ENCODE measurements around the gene GSTM5.
"Not testable (repeated sequence)": the region's sequence is repeated elsewhere in the genome, so short reads cannot be mapped to it uniquely, and the experiment has no call there.

The GSTM5 gene

DNA sequence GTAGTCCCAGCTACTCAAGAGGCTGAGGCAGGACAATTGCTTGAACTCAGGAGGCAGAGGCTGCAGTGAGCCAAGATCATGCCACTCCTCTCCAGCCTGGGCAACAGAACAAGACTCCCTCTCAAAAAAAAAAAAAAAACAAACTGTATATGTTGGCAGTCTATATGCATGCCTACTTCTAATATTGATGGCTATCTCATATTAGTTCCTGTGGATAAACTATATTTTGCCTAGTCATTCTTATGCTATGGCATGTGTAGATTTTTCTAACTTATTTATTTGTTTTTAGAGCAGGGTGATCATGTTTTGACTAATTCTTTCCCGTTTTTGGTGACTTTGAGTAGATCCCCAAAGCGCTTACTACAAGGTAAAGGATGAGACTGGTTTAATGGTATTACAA, 33.4 kb upstream of the GSTM5 start:
- not testable (repeated sequence) for H3K4me1 ChIP-seq (ENCODE audit: control insufficient read depth, insufficient read depth, low read length, poor library complexity, severe bottlenecking); H3K36me3 ChIP-seq (ENCODE audit: control insufficient read depth, insufficient read depth, low read length); H3K27ac ChIP-seq (ENCODE audit: low read depth, low read length, severe bottlenecking); H3K4me3 ChIP-seq (ENCODE audit: extremely low read depth, insufficient read depth, low read length, poor library complexity, severe bottlenecking); H3K9me3 ChIP-seq (ENCODE audit: control insufficient read depth, low read length)
- WGBS, 2 experiments (ENCODE audit: insufficient coverage in 2 of 2) = no CpG with 5 or more reads among the region's 2 CpGs

GRCh38 chr1:109684777-109685176, 27.3 kb upstream of the GSTM5 start:
- not testable (repeated sequence) for H3K9me3 ChIP-seq (ENCODE audit: control insufficient read depth, low read length); H3K27ac ChIP-seq (ENCODE audit: low read depth, low read length, severe bottlenecking); H3K4me3 ChIP-seq (ENCODE audit: extremely low read depth, insufficient read depth, low read length, poor library complexity, severe bottlenecking); H3K36me3 ChIP-seq (ENCODE audit: control insufficient read depth, insufficient read depth, low read length); H3K4me1 ChIP-seq (ENCODE audit: control insufficient read depth, insufficient read depth, low read length, poor library complexity, severe bottlenecking)
- no CpG with 5 or more reads among the region's 6 CpGs for WGBS, 2 experiments (ENCODE audit: insufficient coverage in 2 of 2)

DNA sequence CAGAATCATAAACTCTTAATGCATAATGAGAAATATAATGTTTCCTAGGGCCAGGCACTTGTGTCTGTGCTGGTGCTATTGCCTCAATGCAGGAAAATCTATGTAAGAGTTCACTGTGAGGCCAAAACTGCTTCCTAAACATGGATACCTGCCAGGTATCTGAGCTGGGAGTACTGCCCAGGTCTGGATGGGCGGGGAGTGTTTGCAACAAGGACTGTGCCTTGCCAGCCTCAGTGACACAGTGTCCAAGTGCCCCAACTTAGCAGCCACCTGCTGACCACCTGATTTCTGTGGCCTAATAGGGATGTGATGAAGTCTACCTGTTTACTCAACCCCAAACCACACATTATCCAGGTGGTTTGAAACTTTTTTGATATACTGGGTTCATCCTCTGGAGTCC, 26.7 kb upstream of the GSTM5 start:
- H3K9me3 ChIP-seq (ENCODE audit: control insufficient read depth, low read length); H3K27ac ChIP-seq (ENCODE audit: low read depth, low read length, severe bottlenecking); H3K4me3 ChIP-seq (ENCODE audit: extremely low read depth, insufficient read depth, low read length, poor library complexity, severe bottlenecking); H3K36me3 ChIP-seq (ENCODE audit: control insufficient read depth, insufficient read depth, low read length); H3K4me1 ChIP-seq (ENCODE audit: control insufficient read depth, insufficient read depth, low read length, poor library complexity, severe bottlenecking): not testable (repeated sequence)
- no CpG with 5 or more reads among the region's 1 CpG for WGBS, 2 experiments (ENCODE audit: insufficient coverage in 2 of 2)

GRCh38 chr1:109685890-109686289, 26.2 kb upstream of the GSTM5 start:
- not testable (repeated sequence) for H3K27ac ChIP-seq (ENCODE audit: low read depth, low read length, severe bottlenecking); H3K4me1 ChIP-seq (ENCODE audit: control insufficient read depth, insufficient read depth, low read length, poor library complexity, severe bottlenecking); H3K36me3 ChIP-seq (ENCODE audit: control insufficient read depth, insufficient read depth, low read length); H3K9me3 ChIP-seq (ENCODE audit: control insufficient read depth, low read length); H3K4me3 ChIP-seq (ENCODE audit: extremely low read depth, insufficient read depth, low read length, poor library complexity, severe bottlenecking)
- no CpG with 5 or more reads among the region's 4 CpGs for WGBS, 2 experiments (ENCODE audit: insufficient coverage in 2 of 2)

- H3K4me3 ChIP-seq (ENCODE audit: extremely low read depth, insufficient read depth, low read length, poor library complexity, severe bottlenecking); H3K9me3 ChIP-seq (ENCODE audit: control insufficient read depth, low read length); H3K4me1 ChIP-seq (ENCODE audit: control insufficient read depth, insufficient read depth, low read length, poor library complexity, severe bottlenecking); H3K36me3 ChIP-seq (ENCODE audit: control insufficient read depth, insufficient read depth, low read length); H3K27ac ChIP-seq (ENCODE audit: low read depth, low read length, severe bottlenecking): not testable (repeated sequence)
- no CpG with 5 or more reads among the region's 11 CpGs for WGBS, 2 experiments (ENCODE audit: insufficient coverage in 2 of 2)
Observed at GRCh38 chr1:109687109-109687508, 24.9 kb upstream of the GSTM5 start.

DNA sequence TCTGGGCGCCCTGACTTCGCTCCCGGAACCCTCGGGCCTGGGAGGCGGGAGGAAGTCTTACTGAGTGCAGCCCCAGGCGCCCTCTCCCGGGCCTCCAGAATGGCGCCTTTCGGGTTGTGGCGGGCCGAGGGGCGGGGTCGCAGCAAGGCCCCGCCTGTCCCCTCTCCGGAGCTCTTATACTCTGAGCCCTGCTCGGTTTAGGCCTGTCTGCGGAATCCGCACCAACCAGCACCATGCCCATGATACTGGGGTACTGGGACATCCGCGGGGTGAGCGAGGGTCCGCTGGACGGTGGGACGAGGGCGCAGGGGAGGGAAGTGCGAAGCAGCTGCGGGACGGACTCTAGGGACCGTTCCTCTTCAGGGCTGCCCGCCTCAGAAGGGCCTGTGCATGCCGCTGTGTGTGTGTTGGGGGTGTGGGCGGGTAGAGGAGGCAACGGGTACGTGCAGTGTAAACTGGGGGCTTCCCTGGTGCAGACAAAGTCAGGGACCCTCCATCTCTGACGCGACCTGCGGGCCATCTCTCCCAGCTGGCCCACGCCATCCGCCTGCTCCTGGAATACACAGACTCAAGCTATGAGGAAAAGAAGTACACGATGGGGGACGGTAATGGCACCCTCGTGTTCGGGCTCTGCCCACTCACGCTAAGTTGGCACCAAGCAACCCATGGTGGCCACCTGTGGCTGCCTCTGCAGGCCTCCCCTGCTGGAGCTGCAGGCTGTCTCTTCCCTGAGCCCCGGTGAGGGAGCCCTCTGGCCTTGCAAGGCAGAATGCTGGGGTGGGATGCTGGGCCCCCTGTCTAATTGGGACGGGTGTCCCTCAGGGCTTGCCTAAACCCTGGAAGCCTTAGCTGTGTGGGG, 24.2 kb upstream of the GSTM5 start, which contains the start of gene GSTM1:
GSTM1 (plus strand) TSS at position 177 of the 859 bp plus-strand sequence; CDS start at position 234, 57 bp downstream.
- Histone ChIP-seq H3K4me1 (ENCODE audit: control insufficient read depth, insufficient read depth, low read length, poor library complexity, severe bottlenecking) (no peaks in the 10 kb centered on the region), H3K36me3 (ENCODE audit: control insufficient read depth, insufficient read depth, low read length) (no peaks in the 10 kb centered on the region), H3K4me3 (ENCODE audit: extremely low read depth, insufficient read depth, low read length, poor library complexity, severe bottlenecking) (no peak within 1 kb of the TSS), H3K9me3 (ENCODE audit: control insufficient read depth, low read length) (no peaks in the 10 kb centered on the region), H3K27ac (ENCODE audit: low read depth, low read length, severe bottlenecking) (no peak within 1 kb of the TSS)
- no CpG with 5 or more reads among the region's 46 CpGs for WGBS, 2 experiments (ENCODE audit: insufficient coverage in 2 of 2)

GRCh38 chr1:109689844-109690405, 22.1 kb upstream of the GSTM5 start:
- WGBS, 2 experiments (ENCODE audit: insufficient coverage in 2 of 2) = no CpG with 5 or more reads among the region's 6 CpGs
- Histone ChIP-seq H3K9me3 (ENCODE audit: control insufficient read depth, low read length) (no peaks in the 10 kb centered on the region), H3K4me1 (ENCODE audit: control insufficient read depth, insufficient read depth, low read length, poor library complexity, severe bottlenecking) (no peaks in the 10 kb centered on the region), H3K27ac (ENCODE audit: low read depth, low read length, severe bottlenecking) (no peak overlapping the region), H3K4me3 (ENCODE audit: extremely low read depth, insufficient read depth, low read length, poor library complexity, severe bottlenecking) (no peak overlapping the region), H3K36me3 (ENCODE audit: control insufficient read depth, insufficient read depth, low read length) (no peaks in the 10 kb centered on the region)

GRCh38 chr1:109691759-109692158, 20.3 kb upstream of the GSTM5 start:
- Histone ChIP-seq H3K4me3 (ENCODE audit: extremely low read depth, insufficient read depth, low read length, poor library complexity, severe bottlenecking) (no peak overlapping the region), H3K27ac (ENCODE audit: low read depth, low read length, severe bottlenecking) (no peak overlapping the region), H3K36me3 (ENCODE audit: control insufficient read depth, insufficient read depth, low read length) (no peaks in the 10 kb centered on the region), H3K4me1 (ENCODE audit: control insufficient read depth, insufficient read depth, low read length, poor library complexity, severe bottlenecking) (no peaks in the 10 kb centered on the region), H3K9me3 (ENCODE audit: control insufficient read depth, low read length) (no peaks in the 10 kb centered on the region)
- no CpG with 5 or more reads among the region's 6 CpGs for WGBS, 2 experiments (ENCODE audit: insufficient coverage in 2 of 2)

DNA sequence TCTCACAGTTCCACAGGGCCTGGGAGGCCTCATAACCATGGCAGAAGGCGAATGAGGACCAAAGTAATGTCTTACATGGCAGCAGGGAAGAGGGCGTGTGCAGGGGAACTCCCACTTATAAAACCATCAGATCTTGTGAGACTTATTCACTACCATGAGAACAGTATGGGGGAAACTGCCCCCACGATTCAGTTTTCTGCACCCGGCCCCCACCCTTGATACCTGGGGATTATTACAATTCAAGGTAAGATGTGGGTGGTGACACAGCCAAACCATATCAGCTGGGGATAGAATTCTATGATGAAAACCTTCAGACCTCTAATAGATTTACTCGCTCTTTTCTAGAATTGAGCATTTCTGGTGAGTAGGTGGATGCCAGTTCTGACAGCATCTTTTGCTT, 17.7 kb upstream of the GSTM5 start:
- no CpG with 5 or more reads among the region's 5 CpGs for WGBS, 2 experiments (ENCODE audit: insufficient coverage in 2 of 2)
- not testable (repeated sequence) for H3K27ac ChIP-seq (ENCODE audit: low read depth, low read length, severe bottlenecking); H3K9me3 ChIP-seq (ENCODE audit: control insufficient read depth, low read length); H3K36me3 ChIP-seq (ENCODE audit: control insufficient read depth, insufficient read depth, low read length); H3K4me1 ChIP-seq (ENCODE audit: control insufficient read depth, insufficient read depth, low read length, poor library complexity, severe bottlenecking); H3K4me3 ChIP-seq (ENCODE audit: extremely low read depth, insufficient read depth, low read length, poor library complexity, severe bottlenecking)

GRCh38 chr1:109695138-109695537, 16.9 kb upstream of the GSTM5 start:
- not testable (repeated sequence) for H3K27ac ChIP-seq (ENCODE audit: low read depth, low read length, severe bottlenecking); H3K9me3 ChIP-seq (ENCODE audit: control insufficient read depth, low read length); H3K36me3 ChIP-seq (ENCODE audit: control insufficient read depth, insufficient read depth, low read length); H3K4me1 ChIP-seq (ENCODE audit: control insufficient read depth, insufficient read depth, low read length, poor library complexity, severe bottlenecking); H3K4me3 ChIP-seq (ENCODE audit: extremely low read depth, insufficient read depth, low read length, poor library complexity, severe bottlenecking)
- WGBS, 2 experiments (ENCODE audit: insufficient coverage in 2 of 2) = no CpG with 5 or more reads among the region's 3 CpGs

DNA sequence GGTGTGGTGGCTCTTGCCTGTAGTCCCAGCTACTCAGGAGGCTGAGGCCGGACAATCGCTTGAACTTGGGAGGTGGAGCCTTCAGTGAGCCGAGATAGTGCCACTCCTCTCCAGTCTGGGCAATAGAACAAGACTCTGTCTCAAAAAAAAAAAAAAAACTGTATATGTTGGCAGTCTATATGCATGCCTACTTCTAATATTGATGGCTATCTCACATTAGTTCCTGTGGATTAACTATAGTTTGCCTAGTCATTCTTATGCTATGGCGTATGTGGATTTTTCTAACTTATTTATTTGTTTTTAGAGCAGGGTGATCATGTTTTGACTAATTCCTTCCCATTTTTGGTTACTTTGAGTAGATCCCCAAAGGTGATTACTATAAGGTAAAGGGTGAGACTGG, 15.0 kb upstream of the GSTM5 start:
- H3K9me3 ChIP-seq (ENCODE audit: control insufficient read depth, low read length) = no peaks in the 10 kb centered on the region
- H3K36me3 ChIP-seq (ENCODE audit: control insufficient read depth, insufficient read depth, low read length) = no peaks in the 10 kb centered on the region
- no CpG with 5 or more reads among the region's 4 CpGs for WGBS, 2 experiments (ENCODE audit: insufficient coverage in 2 of 2)
- H3K4me1 ChIP-seq (ENCODE audit: control insufficient read depth, insufficient read depth, low read length, poor library complexity, severe bottlenecking) = no peaks in the 10 kb centered on the region
- H3K4me3 ChIP-seq (ENCODE audit: extremely low read depth, insufficient read depth, low read length, poor library complexity, severe bottlenecking) = no peak overlapping the region
- no peak overlapping the region for H3K27ac ChIP-seq (ENCODE audit: low read depth, low read length, severe bottlenecking)
